GM18511 (cell line): ENCODE data around the gene LTBP4.
"Not testable (repeated sequence)": the region's sequence is repeated elsewhere in the genome, so short reads cannot be mapped to it uniquely, and the experiment has no call there.

Source experiments
- ATAC-seq: cut with Tn5 transposase; IDR thresholded peaks from one replicate; pipeline ENCODE4 v1.9.1; 2021; ENCODE audit warnings: mild to moderate bottlenecking, moderate library complexity; ENCODE audit not compliant: unreplicated experiment

Gene LTBP4

GRCh38 chr19:40601134-40601974 is at the start of gene LTBP4:
Gene LTBP4, plus strand, starts transcription at chr19:40601369. Its CDS starts 19 bp downstream, at chr19:40601388.
- no peak for ATAC-seq

GRCh38 chr19:40552848-40553247 is 48.3 kb upstream of the LTBP4 start:
- no peak for ATAC-seq

- ATAC-seq = no peak
These were observed 47.0 kb upstream of the LTBP4 start for GRCh38 chr19:40553885-40554857.

GRCh38 chr19:40555978-40556689 is 45.0 kb upstream of the LTBP4 start:
- ATAC-seq = no peak

- no peak for ATAC-seq
These were observed 44.1 kb upstream of the LTBP4 start for GRCh38 chr19:40556953-40557530.

- no peak for ATAC-seq
These were observed 41.8 kb upstream of the LTBP4 start for GRCh38 chr19:40559394-40559793.

- ATAC-seq = no peak
These were observed 41.1 kb upstream of the LTBP4 start for GRCh38 chr19:40560092-40560507.

- no peak for ATAC-seq
These were observed 39.2 kb upstream of the LTBP4 start for GRCh38 chr19:40561947-40562346.

- not testable (repeated sequence) for ATAC-seq
These were observed 36.6 kb upstream of the LTBP4 start for GRCh38 chr19:40564535-40564934.

GRCh38 chr19:40565355-40565754 is 35.8 kb upstream of the LTBP4 start:
- ATAC-seq = no peak

- ATAC-seq = no peak
These were observed 35.2 kb upstream of the LTBP4 start for GRCh38 chr19:40565910-40566495.

- no peak for ATAC-seq
These were observed 34.0 kb upstream of the LTBP4 start for GRCh38 chr19:40567040-40567749.

- no peak for ATAC-seq
These were observed 33.2 kb upstream of the LTBP4 start for GRCh38 chr19:40567750-40568494.

- ATAC-seq = peak; percentile 90
These were observed 30.7 kb upstream of the LTBP4 start for GRCh38 chr19:40570313-40571004.

GRCh38 chr19:40571005-40571318 is 30.2 kb upstream of the LTBP4 start:
- ATAC-seq = no peak

GRCh38 chr19:40571831-40572495 is 29.2 kb upstream of the LTBP4 start:
- no peak for ATAC-seq

GRCh38 chr19:40575326-40575725 is 25.8 kb upstream of the LTBP4 start:
- ATAC-seq = no peak

- peak; percentile 32 for ATAC-seq
These were observed 25.0 kb upstream of the LTBP4 start for GRCh38 chr19:40576151-40576584.
